GDM1 (cell line): ENCODE data around the gene ANKRD9.
A peak's percentile ranks its signal among the peaks of the same experiment; 100 is the strongest.
"Not testable (repeated sequence)": the region's sequence is repeated elsewhere in the genome, so short reads cannot be mapped to it uniquely, and the experiment has no call there.

Source experiments
- DNase-seq: peaks from one replicate; lab custom pipeline; 2025; lab: John Stamatoyannopoulos, UW

ANKRD9 gene

GRCh38 chr14:102538602-102539543 is 29.3 kb upstream of the ANKRD9 start:
- no peak for DNase-seq

- no peak for DNase-seq
Measured at GRCh38 chr14:102537981-102538601, 28.5 kb upstream of the ANKRD9 start.

- DNase-seq, result no peak
Measured at GRCh38 chr14:102532204-102532658, 22.7 kb upstream of the ANKRD9 start.

- no peak for DNase-seq
Measured at GRCh38 chr14:102530828-102531478, 21.4 kb upstream of the ANKRD9 start.

- no peak for DNase-seq
Measured at GRCh38 chr14:102528431-102529170, 19.0 kb upstream of the ANKRD9 start.

- no peak for DNase-seq
Measured at GRCh38 chr14:102525929-102526497, 16.4 kb upstream of the ANKRD9 start.

- peak; percentile 24 for DNase-seq
Measured at GRCh38 chr14:102525219-102525928, 15.8 kb upstream of the ANKRD9 start.

GRCh38 chr14:102524451-102525218 is 15.1 kb upstream of the ANKRD9 start:
- peak; percentile 97 for DNase-seq

GRCh38 chr14:102523569-102524450 is 14.2 kb upstream of the ANKRD9 start:
- DNase-seq, result no peak

- no peak for DNase-seq
Measured at GRCh38 chr14:102523200-102523568, 13.6 kb upstream of the ANKRD9 start.

GRCh38 chr14:102519709-102520108 is 10.1 kb upstream of the ANKRD9 start:
- DNase-seq, result not testable (repeated sequence)

GRCh38 chr14:102518063-102518648 is 8.6 kb upstream of the ANKRD9 start:
- DNase-seq, result no peak

- DNase-seq, result no peak
Measured at GRCh38 chr14:102517392-102518062, 8.0 kb upstream of the ANKRD9 start.

- peak; percentile 42 for DNase-seq
Measured at GRCh38 chr14:102516531-102517391, 7.2 kb upstream of the ANKRD9 start.

GRCh38 chr14:102514987-102515733 is 5.6 kb upstream of the ANKRD9 start:
- no peak for DNase-seq
